ENCODE data around the gene TMEM271.

Gene TMEM271

GRCh38 chr4:532588-533317, 43.3 kb downstream of the TMEM271 start:
- DNase-seq, result no peak

DNA sequence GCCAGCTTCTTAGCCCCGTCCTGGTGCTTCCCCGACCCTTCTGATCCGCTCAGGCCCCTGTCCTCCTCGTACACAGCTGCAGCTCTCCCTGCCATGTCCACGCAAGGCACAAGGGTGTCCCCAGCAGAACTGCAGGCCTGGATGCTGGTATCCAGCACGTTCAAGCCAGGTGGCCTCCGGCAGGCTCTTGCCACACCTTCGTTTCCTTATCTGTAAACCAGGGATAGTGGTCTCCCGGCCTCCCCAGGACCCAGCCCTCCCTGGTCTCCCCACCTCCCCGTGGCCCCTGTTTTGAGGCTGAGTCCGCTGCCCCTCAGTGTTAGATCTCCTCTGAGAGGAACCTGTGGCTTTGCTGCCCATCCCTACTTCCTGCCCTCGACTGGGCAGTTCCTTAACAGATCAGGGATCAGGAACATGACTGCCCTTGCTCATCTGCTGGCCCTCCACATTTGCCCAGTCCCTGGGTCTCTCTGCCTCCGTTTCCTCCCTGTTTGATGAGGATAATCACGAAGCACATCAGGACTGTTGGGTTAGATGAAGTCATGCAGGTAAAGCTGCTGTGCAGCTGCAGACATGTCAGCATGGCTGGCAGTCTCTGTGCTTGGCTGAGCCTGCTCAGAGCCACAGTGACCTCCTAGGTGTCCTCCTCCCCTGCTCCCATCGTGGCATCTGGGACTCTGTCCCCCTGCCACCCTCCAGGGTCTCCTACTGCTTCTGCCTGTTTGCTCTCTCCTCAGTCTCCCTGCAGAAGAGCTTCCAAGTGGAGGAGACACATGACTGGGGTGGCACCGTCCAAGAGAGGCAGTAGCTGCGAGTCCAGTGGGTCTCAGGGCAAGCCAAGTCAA, 44.2 kb downstream of the TMEM271 start:
- DNase-seq, result no peak

- no peak for DNase-seq
These were observed 45.0 kb downstream of the TMEM271 start for GRCh38 chr4:531076-531475.

DNA sequence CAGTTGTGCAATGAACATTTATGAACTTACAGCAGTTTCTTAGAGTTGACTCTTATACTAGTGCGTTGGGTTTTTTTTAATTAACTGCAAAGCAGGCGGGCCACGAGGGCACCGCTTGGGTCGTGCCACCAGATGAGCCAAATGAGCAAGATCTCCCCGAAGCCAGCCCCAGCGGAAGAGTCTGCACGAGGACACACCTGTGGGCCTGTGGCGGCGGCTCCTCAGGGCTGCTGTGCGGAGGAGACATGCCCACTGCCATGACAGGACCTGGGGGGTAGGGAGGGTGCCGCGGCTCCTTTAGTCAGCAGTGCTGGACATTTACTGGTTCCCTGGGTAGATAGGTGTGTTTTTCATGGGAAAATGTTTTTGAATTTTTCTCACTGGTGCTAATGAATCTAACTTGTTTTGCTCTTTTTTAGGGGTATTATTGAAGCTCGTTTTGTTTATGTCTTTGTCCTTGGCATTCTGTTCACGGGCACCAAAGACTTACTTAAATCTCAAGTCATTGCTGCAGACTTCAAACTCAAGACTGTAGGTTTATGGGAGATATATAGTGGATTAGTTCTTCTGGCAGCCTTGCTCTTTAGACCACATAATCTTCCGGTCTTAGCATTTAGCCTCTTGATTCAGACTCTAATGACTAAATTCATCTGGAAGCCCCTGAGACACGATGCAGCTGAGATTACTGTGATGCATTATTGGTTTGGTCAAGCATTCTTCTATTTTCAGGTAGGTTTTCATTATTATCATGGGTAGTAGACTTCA, 45.9 kb downstream of the TMEM271 start:
- no peak for DNase-seq

DNA sequence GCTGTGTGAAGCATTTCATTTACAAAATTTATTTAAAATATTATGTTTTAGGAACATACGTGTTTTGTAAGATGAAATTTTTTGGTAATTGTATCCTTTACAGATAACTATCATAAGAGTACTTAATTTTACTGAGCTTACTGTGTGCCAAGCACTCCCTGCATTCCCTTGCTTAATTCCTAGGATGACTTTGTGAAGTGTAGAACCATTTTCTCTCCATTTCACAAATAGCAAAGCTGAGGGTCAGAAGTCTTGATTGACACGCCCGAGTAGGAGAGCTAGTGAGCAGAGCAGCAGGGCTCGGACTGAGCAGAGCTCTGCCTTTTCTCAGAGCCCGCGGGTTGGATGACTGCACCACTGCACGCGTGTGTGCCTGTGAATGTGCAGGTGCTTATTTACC, 46.5 kb downstream of the TMEM271 start:
- no peak for DNase-seq

DNA sequence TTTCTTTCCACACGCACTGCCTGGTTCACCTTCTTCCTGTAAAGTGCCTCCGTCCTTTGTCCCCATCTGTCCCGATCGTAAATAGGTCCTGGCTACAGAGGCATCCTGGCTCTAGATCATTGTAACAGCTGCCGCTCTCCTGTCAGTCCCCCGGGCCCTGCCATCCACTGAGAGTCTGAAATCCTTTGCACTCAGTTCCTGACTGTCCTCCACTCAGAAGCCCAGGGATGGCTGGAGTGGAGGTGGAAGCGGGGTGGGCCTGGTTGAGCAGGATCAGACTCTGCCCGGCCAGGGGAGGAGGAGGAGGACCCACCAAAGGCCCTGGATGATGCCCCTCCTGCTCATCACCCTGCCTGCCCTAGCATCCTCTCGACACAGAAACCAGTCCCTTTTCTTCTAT, 47.3 kb downstream of the TMEM271 start:
- DNase-seq, result no peak

- DNase-seq, result no peak
These were observed 47.8 kb downstream of the TMEM271 start for GRCh38 chr4:528296-528695.

DNA sequence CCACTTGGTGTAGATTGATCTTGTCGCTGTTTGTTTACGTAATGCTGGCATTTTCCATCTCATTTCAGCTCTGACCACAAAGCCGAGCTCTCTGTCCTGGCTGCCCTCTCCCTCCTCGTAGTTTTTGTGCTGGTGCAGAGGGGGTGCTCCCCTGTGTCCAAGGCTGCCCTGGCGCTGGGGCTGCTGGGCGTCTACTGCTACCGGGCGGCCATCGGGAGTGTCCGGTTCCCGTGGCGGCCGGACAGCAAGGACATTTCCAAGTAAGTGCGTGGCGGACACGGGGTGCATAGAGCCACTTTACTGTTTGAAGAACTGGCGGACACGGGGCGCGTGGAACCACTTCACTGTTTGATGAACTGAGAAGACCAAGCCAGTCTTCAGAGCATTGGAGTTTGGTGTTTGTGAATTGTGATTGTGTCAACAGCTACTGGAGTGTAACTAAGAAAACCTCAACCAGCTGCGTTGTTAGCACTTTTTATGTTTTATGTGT, 49.1 kb downstream of the TMEM271 start:
- DNase-seq, result no peak

DNA sequence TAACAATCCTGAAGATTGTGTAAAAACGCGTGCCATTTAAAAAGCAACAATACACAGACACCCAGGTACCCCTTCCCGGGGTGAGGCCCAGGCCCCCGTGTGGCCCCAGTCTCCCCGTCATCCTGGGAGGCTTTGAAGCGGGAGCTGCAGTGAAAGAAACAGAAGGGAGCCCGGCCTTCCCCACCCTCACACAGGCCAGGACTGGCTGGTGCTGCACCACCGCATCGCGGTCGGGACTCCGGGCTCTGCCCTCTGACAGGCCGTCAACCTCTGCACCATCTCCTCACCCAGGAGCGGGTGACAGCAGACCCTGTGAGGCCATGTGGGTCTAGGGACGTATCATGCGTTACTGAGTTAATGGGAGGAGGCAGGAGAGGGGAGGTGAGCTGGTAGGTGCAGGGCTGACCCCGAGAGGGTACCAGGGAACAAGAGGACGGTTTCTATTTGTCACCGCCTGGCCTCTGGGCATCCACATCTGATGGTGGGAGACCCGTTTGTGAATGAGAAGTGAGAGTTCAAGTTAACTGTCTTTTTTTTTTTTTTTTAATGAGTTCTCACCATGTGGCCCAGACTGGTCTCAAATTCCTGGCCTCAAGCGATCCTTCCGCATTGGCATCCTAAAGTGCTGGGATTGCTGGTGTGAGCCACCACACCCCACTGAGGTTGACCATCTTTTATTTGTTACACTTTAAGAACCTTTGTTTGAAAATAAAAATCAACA, 49.7 kb downstream of the TMEM271 start:
- no peak for DNase-seq

GRCh38 chr4:525660-526059, 50.4 kb downstream of the TMEM271 start:
- DNase-seq, result no peak

- DNase-seq, result no peak
These were observed 51.9 kb downstream of the TMEM271 start for GRCh38 chr4:524196-524595.
